Renal cortical epithelial cell (primary cell): Measurements from ENCODE around the gene CPN2. TPM values are rescaled to one million over a fixed set of nuclear protein-coding genes. Genes with fewer than 3 reads are reported as not detected.

Source experiments
- DNase-seq: peaks from one replicate; pipeline ENCODE4 v3.0.0-alpha.2; 2011; ENCODE audit warnings: low read depth
- total RNA-seq: library from RNA; depleted of rRNA; stranded (reverse); fragments of >200 nt; gene quantifications from 2 replicates; pipeline ENCODE4 v1.2.3, GENCODE V29; 2014

CPN2 gene
- total RNA-seq, 1 donor from 2014 or later = 0.05 TPM

DNA sequence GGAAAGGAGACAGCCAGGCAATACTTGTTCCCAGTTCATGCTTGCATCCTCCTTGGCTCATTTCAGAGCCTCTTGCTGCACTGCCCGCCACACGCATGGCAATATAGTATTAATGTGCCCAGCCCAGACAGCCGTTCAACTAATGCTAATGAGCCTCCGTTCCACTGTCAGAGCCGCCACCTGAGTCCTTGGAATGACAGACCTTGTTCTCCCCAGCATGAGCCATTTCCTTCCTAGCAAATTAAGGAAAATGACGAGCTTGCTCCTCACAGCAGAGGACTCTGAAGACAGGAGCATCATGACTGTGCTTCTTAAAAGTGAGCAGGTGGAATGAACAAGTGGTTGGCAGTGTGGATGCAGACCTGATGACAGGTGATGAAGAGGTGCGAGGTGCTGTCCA lies 29.2 kb upstream of the CPN2 start:
- DNase-seq = no peak

- no peak for DNase-seq
Measured at GRCh38 chr3:194379651-194380050, 28.5 kb upstream of the CPN2 start.

DNA sequence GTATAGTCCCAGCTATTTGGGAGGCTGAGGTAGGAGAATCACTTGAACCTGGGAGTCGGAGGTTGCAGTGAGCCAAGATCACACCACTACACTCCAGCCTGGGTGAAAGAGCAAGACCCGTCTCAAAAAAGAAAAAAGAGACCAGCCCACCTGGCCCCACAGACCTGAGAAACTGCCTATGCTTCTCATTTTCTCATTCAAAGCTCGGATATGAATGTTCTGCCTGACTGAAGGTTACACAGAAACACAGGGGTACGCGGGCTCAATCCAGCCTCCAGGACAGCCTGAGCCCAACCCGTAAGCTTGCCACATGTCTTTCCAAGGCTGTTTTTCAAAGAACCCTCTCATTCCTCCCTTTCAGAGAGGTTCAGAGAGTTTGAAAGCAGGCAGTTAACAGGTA lies 28.1 kb upstream of the CPN2 start:
- no peak for DNase-seq

- DNase-seq = no peak
Measured at GRCh38 chr3:194377708-194378107, 26.6 kb upstream of the CPN2 start.

DNA sequence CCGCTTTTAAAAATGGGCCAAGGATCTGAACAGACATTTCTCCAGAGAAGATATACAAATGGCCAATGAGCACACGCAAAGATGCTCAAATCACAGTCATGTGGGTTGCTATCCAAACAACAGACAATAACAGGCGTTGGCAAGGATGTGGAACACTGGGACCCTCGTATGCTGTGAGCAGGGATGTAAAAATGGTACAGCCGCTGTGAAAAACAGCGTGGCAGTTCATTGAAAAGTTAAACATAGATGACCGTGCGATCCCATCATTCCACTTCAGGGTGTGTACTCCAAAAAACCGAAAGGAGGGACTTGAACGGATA lies 25.1 kb upstream of the CPN2 start:
- no peak for DNase-seq

DNA sequence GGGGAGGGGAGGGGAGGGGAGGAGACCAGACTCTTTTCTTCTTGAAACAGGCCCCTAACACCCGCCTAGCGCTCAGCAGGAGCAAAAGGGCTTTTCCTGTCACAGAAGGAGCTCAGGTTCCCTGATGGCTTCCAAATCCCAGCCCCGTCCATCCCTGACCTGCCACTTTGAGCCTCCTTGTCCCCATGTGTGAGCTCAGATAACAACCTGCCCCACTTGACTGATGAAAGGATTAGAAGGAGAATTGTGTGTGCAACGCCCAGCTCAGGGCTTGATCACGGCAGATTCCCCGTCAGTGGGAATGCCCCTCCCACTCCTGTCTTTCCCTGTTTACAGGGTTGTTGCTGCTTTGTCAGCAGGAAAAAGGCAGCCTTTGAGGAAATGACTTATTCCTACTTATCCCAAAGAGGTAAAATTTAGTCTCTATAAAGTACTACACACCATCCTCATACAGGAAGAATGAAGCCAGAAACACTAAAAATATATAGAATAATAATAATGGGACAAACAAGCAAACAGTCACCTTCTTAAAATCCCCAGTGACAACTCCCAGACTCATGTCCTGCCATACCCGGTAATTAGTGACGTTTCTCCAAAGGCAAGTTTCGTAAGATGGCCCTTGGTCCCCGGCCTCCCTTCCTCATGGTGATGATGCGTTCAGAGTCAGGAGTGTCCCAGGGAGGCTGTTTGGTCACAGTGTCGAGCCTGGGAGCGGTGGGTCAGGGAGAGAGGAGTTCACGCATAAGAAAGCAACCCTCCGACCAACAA lies 24.5 kb upstream of the CPN2 start:
- DNase-seq = peak; percentile 4

DNA sequence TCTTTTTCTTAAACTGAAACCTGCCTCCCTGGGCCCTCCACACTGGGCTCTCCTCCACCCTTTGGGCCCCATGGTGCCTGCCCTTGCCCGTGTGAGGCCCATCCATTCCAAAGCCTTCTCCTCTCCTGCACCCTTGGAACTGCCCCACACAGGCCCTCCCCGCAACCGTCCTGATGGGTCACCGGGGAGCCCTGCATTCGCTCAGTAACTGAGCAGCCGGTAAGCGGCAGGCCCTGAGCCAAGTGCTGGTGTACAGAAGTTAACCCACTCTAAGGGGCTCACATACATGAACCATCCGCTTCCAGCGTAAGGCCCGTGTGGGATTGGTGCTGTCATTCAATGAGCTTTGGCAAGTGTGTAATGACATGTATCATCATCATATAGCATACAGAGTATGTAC lies 23.8 kb upstream of the CPN2 start:
- no peak for DNase-seq

DNA sequence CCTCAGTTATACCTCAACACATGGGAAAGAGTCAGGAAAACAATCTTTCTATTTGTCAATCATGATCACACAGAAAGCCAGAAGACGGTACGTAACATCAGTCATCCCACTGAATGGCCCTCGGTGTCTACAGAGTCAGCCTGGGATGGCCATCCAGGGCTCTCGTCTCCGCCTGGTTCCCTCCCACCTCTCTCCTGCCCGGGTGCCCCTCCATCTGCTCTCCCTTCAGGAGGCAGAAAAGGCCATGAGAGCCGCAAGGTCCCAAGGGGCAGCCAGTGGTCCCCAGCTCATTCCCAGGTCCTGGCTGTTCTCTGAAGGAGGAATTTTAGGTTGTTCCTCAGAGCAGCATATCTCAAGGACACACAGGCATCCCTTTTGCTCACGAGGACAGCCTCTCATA lies 22.8 kb upstream of the CPN2 start:
- no peak for DNase-seq

DNA sequence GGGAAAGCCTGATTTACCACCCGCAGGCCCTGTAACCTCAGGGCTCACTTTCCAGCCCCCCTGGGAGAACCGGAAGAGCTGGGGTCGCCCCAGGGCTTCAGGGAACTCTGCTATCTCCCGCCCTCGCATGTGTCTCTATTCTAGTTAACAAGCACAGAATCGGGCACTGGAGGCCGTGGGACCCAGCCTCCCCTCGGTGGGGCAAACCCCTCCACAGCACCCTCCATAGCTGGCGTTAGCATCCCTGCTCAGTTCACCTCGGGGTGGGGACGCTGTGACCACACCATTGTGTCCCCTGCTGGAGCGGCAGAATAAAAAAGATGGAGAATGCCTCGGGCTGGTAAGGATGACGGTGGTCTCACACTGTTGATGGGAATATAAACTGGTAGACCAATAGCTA lies 21.9 kb upstream of the CPN2 start:
- DNase-seq = no peak

DNA sequence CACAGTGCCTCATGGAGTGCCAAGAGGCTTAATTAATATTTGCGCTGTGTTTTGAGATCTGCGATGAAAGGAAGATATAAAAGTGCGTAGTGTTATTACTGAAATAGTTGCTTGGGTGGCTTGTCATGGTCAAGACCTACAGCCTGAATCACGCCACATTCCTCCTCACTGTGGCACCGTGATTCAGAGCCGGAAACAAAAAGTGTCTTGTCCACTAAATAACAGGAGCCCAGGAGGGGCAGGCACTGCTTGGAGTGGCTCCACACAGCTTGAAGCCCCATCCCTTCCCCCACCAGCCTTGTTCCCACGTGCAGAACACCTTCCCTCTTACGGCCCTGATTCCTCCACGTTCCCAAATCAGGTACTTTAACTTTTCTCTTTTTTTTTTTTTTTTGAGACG lies 19.6 kb upstream of the CPN2 start:
- no peak for DNase-seq

- DNase-seq = peak; percentile 7
Measured at GRCh38 chr3:194369522-194370279, 18.6 kb upstream of the CPN2 start, which contains the start of gene LRRC15. TSS of gene LRRC15 (minus strand) at chr3:194369743. CDS start at chr3:194361043, 8,700 bp downstream.

DNA sequence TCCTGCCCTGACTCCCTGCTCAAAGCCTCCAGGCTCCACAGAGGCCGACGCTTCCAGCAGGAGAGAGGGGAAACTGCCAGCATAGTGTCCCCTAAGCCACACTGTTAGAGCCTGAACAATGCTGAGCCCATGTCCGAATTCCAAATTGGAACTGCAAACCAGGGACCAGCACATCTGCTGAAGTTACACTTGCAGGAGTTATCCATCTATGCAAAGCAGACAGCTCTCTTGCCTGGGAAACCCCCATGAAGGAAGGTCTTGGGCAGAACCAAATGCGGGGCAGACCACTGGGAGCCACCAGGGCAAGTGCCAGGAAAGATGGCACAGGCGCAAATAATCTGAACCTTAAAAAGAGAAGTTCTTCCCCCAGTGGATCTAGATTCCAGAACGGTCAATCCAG lies 17.8 kb upstream of the CPN2 start:
- no peak for DNase-seq

- DNase-seq = no peak
Measured at GRCh38 chr3:194367992-194368841, 17.1 kb upstream of the CPN2 start.

GRCh38 chr3:194365978-194366490 lies 14.9 kb upstream of the CPN2 start:
- DNase-seq = no peak

GRCh38 chr3:194365526-194365925 lies 14.4 kb upstream of the CPN2 start:
- DNase-seq = no peak

GRCh38 chr3:194364652-194365434 lies 13.7 kb upstream of the CPN2 start:
- DNase-seq = no peak

GRCh38 chr3:194364314-194364651 lies 13.2 kb upstream of the CPN2 start:
- DNase-seq = no peak

DNA sequence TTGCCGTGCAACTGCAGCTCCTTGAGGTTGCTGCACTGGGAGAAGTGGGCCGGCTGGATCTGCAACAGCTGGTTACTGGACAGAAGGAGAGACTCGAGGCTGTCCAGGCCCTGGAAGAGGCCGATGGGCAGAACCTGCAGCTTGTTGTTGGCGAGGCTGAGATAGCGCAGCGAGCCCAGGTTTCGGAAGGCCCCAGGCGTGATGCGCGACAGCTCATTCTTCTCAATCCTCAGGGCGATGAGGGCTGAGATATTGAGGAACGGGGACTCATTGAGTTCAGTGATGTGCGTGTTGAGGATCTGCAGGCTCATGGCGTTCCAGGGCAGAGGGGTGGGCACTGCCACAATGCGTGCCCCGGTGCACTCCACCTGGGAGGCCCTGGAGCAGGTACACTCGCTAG lies 9.4 kb upstream of the CPN2 start:
- DNase-seq = no peak

DNA sequence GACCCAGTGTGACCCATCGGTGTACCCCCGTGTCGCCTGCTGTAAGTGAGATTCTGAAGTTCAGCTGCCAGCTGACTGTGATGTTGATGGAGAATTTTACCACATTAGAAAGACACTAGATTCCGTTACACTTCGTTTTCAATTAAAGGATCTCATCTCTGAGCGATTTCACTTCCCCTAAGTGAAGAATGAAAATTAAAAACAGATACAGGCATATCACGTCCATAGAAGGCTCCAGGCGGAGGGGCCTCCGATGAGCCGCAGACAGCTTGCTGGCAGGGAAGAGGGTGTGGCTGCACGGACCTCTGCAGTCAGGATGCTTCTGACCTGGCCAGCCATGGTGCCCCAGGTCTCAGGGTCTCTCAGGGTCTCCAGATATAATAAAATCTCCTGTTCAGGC lies 6.6 kb upstream of the CPN2 start:
- DNase-seq = no peak

DNA sequence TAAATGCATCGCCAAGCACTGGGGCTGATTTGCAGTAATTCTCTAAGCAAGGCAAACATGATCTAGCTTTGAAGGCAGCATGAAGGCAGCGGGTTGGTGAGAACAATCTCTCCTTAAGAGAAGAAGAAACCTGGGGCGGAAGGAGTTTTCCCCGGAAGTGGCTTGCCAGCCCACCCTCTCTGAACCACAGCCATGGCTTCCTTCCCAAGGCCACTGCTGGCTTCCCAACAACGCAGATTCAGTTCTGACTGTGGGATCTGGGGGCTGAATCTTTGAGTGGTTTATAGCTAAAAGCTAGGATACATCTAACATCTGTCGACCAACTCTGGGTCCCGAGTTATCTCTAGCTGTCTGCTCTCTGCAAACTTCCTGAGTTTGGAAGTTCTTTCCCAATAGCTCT lies 4.3 kb upstream of the CPN2 start:
- no peak for DNase-seq

GRCh38 chr3:194354315-194354714 lies 3.2 kb upstream of the CPN2 start:
- no peak for DNase-seq
